Measurements from ENCODE around the gene HDGFL1. TPM values are rescaled to one million over a fixed set of nuclear protein-coding genes. Genes with fewer than 3 reads are reported as not detected.

HDGFL1 gene
- total RNA-seq, 1 donor from 2014 or later, result not detected

DNA sequence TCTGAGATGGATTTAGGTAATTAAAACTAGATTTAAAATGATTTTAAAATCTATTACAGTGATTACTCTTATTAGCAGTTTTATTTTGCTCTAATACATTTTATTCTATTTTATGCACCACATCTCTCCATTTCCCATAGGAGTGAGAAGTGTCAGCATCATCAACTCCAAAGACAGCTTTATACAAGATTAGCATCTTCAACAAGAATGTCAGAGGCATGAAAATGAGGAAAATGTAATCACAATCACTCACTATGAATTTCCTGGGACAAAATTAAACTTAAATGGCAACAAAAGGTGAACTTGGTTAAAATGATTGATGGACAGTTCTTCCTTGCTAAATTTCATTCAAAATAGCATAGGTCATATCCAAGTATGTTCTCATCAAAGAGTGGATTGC, 19.8 kb downstream of the HDGFL1 start:
- no peak for DNase-seq (ENCODE audit: low spot score in 2 of 2)
- intact Hi-C loops (cut with DNase I), result no loop called here
- no peak overlapping the region for H3K27ac ChIP-seq
- no peaks in the 10 kb centered on the region for H3K36me3 ChIP-seq
- TF ChIP-seq, protein P1, sequence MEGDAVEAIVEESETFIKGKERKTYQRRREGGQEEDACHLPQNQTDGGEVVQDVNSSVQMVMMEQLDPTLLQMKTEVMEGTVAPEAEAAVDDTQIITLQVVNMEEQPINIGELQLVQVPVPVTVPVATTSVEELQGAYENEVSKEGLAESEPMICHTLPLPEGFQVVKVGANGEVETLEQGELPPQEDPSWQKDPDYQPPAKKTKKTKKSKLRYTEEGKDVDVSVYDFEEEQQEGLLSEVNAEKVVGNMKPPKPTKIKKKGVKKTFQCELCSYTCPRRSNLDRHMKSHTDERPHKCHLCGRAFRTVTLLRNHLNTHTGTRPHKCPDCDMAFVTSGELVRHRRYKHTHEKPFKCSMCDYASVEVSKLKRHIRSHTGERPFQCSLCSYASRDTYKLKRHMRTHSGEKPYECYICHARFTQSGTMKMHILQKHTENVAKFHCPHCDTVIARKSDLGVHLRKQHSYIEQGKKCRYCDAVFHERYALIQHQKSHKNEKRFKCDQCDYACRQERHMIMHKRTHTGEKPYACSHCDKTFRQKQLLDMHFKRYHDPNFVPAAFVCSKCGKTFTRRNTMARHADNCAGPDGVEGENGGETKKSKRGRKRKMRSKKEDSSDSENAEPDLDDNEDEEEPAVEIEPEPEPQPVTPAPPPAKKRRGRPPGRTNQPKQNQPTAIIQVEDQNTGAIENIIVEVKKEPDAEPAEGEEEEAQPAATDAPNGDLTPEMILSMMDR (IDR thresholded peaks at IDR 0.05), result no peak
- no peaks in the 10 kb centered on the region for H3K4me1 ChIP-seq
- no peaks in the 10 kb centered on the region for H3K9me3 ChIP-seq
- no peak overlapping the region for H3K4me3 ChIP-seq
- H3K27me3 ChIP-seq, result no peaks in the 10 kb centered on the region

DNA sequence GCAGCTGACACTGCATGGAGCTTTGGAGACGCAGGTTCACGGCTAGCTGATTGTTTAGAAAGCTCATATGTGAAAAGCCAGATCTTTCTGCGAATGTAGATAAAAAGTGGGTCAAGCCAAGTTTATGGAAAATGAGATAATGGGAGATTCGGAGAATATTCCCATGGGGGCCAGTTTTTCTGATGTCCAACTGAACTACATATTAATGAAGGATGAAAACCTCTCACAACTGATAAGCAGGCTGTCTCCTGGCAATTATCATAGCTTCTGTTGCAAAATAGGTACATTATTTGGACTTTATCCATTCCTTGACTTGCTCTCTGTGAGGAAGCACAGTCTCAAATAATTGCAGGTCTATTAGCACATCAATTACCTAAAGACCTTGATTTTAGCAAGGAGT, 21.1 kb downstream of the HDGFL1 start:
- Histone ChIP-seq H3K4me1 (no peaks in the 10 kb centered on the region), H3K4me3 (no peak overlapping the region), H3K27me3 (no peaks in the 10 kb centered on the region), H3K36me3 (no peaks in the 10 kb centered on the region), H3K27ac (no peak overlapping the region), H3K9me3 (no peaks in the 10 kb centered on the region)
- no peak for DNase-seq (ENCODE audit: low spot score in 2 of 2)
- TF ChIP-seq, protein P1 (IDR thresholded peaks at IDR 0.05), result no peak
- intact Hi-C loops (cut with DNase I), result no loop called here

DNA sequence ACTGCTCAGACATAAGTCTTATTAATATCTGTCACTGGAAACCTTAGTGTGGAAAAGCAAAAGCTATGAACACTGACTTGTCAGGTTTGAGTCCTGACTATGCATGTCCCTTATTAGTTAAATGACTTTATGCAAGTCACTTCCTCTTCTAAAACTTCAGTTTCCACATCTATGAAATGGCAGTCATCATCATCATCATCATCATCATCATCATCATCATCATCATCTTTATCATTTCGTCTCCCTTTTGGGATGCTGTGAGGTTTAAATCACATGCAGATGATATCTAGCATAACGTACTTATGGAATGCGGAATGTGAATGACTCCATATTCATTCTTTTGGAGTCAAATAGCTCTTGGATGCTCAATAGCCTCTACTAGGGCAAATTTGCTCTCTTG, 24.5 kb downstream of the HDGFL1 start:
- intact Hi-C loops (cut with DNase I), result no loop called here
- H3K27ac ChIP-seq, result no peak overlapping the region
- no peak for DNase-seq (ENCODE audit: low spot score in 2 of 2)
- no peaks in the 10 kb centered on the region for H3K36me3 ChIP-seq
- no peak overlapping the region for H3K4me3 ChIP-seq
- H3K9me3 ChIP-seq, result no peaks in the 10 kb centered on the region
- H3K27me3 ChIP-seq, result no peaks in the 10 kb centered on the region
- TF ChIP-seq, protein P1 (IDR thresholded peaks at IDR 0.05), result no peak
- H3K4me1 ChIP-seq, result no peaks in the 10 kb centered on the region

DNA sequence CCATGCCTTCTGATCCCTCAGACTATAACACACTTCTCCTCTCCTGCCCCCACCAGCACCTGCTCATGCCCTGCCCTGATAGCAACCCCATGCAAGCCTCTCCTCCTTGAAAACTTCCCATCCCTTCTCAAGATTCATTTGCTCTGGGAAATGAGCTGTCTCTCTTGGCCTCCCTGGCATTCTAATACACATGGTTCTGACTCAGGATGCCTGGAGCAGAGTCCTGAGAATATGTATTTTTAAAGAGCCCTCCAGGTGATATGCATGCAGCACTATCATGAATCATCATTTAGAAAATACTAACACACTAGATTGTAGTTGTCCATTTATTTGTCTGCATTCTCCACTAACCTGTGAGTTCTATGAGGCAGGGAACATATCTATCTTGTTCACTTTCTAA, 26.6 kb downstream of the HDGFL1 start:
- TF ChIP-seq, protein P1 (IDR thresholded peaks at IDR 0.05), result no peak
- H3K36me3 ChIP-seq, result no peaks in the 10 kb centered on the region
- no peaks in the 10 kb centered on the region for H3K27me3 ChIP-seq
- no peaks in the 10 kb centered on the region for H3K9me3 ChIP-seq
- no peaks in the 10 kb centered on the region for H3K4me1 ChIP-seq
- no peak overlapping the region for H3K27ac ChIP-seq
- H3K4me3 ChIP-seq, result no peak overlapping the region
- no peak for DNase-seq (ENCODE audit: low spot score in 2 of 2)
- intact Hi-C loops (cut with DNase I), result no loop called here

DNA sequence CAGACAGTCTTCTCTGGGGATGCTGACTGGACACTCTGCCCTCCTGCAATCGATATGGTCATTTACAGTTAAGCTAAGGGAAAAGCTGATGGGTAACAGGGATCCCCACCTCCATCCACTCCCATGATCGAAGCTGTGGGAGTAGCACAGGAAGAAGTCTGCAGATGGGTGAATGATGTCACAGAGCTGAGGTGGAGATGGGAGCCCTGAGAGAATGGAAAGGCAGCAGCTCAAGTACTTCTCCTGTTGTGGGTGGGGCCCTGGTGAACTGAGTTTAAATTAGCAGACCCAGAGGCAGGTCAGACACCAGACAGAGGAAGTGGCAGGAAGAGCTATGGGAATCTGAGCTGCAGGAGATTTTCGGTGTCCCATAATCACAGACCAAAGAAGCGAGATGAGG, 29.0 kb downstream of the HDGFL1 start:
- H3K27me3 ChIP-seq, result no peaks in the 10 kb centered on the region

More for the DNA sequence above, 29.0 kb downstream of the HDGFL1 start:
- TF ChIP-seq, protein P1 (IDR thresholded peaks at IDR 0.05), result no peak
- H3K4me3 ChIP-seq, result no peak overlapping the region
- H3K9me3 ChIP-seq, result no peaks in the 10 kb centered on the region
- intact Hi-C loops (cut with DNase I), result no loop called here
- no peaks in the 10 kb centered on the region for H3K36me3 ChIP-seq
- no peak for DNase-seq (ENCODE audit: low spot score in 2 of 2)
- no peak overlapping the region for H3K27ac ChIP-seq
- H3K4me1 ChIP-seq, result no peaks in the 10 kb centered on the region

Measured in ascending aorta (tissue), 2 donors.